ENCODE results near the gene RPL36A. TPM values are rescaled to one million over a fixed set of nuclear protein-coding genes. Genes with fewer than 3 reads are reported as not detected.
A peak's percentile ranks its signal among the peaks of the same experiment; 100 is the strongest.

RPL36A gene
- total RNA-seq (808 TPM), polyA plus RNA-seq (1,560 TPM)

GRCh38 chrX:101390664-101391525 is at the start of gene RPL36A:
RPL36A (plus strand) TSS chrX:101391011; CDS start chrX:101391044, 33 bp downstream.
- H3K4me3 ChIP-seq (ENCODE audit: low read depth, low read length) = peak within 1 kb of the TSS; percentile 46
- H3K36me3 ChIP-seq (ENCODE audit: insufficient read depth) = peaks cover 3% of the 10 kb centered on the region
- WGBS = under 1% methylated on average over 47 of the region's 47 CpGs
- H3K27ac ChIP-seq (ENCODE audit: low read depth) = peak within 1 kb of the TSS; percentile 74
- DNase-seq (ENCODE audit: extremely low spot score) = peak; percentile 69
- H3K4me1 ChIP-seq (ENCODE audit: insufficient read depth) = no peaks in the 10 kb centered on the region

GRCh38 chrX:101347859-101348451 is 42.9 kb upstream of the RPL36A start:
- Histone ChIP-seq H3K4me1 (ENCODE audit: insufficient read depth) (no peaks in the 10 kb centered on the region), H3K27ac (ENCODE audit: low read depth) (peak overlapping the region; percentile 18), H3K36me3 (ENCODE audit: insufficient read depth) (no peaks in the 10 kb centered on the region), H3K4me3 (ENCODE audit: low read depth, low read length) (peak overlapping the region; percentile 64)
- no peak for DNase-seq (ENCODE audit: extremely low spot score)
- WGBS = under 1% methylated on average over 14 of the region's 14 CpGs

GRCh38 chrX:101348452-101349192 is 42.2 kb upstream of the RPL36A start, which contains the start of gene TIMM8A:
TIMM8A (minus strand) TSS chrX:101348742; CDS start chrX:101348664, 78 bp downstream.
- peak within 1 kb of the TSS; percentile 64 for H3K4me3 ChIP-seq (ENCODE audit: low read depth, low read length)
- peak; percentile 26 for DNase-seq (ENCODE audit: extremely low spot score)
- WGBS = under 1% methylated on average over 55 of the region's 55 CpGs

GRCh38 chrX:101349193-101349562 is 41.6 kb upstream of the RPL36A start:
- Histone ChIP-seq H3K27ac (ENCODE audit: low read depth) (no peak overlapping the region), H3K36me3 (ENCODE audit: insufficient read depth) (no peaks in the 10 kb centered on the region), H3K4me1 (ENCODE audit: insufficient read depth) (no peaks in the 10 kb centered on the region), H3K4me3 (ENCODE audit: low read depth, low read length) (peak overlapping the region; percentile 64)
- WGBS = 27% methylated on average over 4 of the region's 4 CpGs
- no peak for DNase-seq (ENCODE audit: extremely low spot score)

More at GRCh38 chrX:101348452-101349192, 42.2 kb upstream of the RPL36A start, which contains the start of gene TIMM8A:
- peak within 1 kb of the TSS; percentile 90 for H3K27ac ChIP-seq (ENCODE audit: low read depth)
- H3K4me1 ChIP-seq (ENCODE audit: insufficient read depth) = no peaks in the 10 kb centered on the region
- no peaks in the 10 kb centered on the region for H3K36me3 ChIP-seq (ENCODE audit: insufficient read depth)

- H3K4me3 ChIP-seq (ENCODE audit: low read depth, low read length) = no peak overlapping the region
- 47% methylated on average over 5 of the region's 5 CpGs for WGBS
- H3K36me3 ChIP-seq (ENCODE audit: insufficient read depth) = no peaks in the 10 kb centered on the region
- H3K4me1 ChIP-seq (ENCODE audit: insufficient read depth) = no peaks in the 10 kb centered on the region
- DNase-seq (ENCODE audit: extremely low spot score) = no peak
- no peak overlapping the region for H3K27ac ChIP-seq (ENCODE audit: low read depth)
These were observed 33.5 kb upstream of the RPL36A start for GRCh38 chrX:101357166-101357795.

GRCh38 chrX:101359966-101360365 is 30.8 kb upstream of the RPL36A start:
- 50% methylated on average over 1 of the region's 1 CpG for WGBS
- Histone ChIP-seq H3K4me3 (ENCODE audit: low read depth, low read length) (no peak overlapping the region), H3K36me3 (ENCODE audit: insufficient read depth) (no peaks in the 10 kb centered on the region), H3K4me1 (ENCODE audit: insufficient read depth) (no peaks in the 10 kb centered on the region), H3K27ac (ENCODE audit: low read depth) (no peak overlapping the region)
- no peak for DNase-seq (ENCODE audit: extremely low spot score)

GRCh38 chrX:101360390-101360789 is 30.4 kb upstream of the RPL36A start:
- WGBS = 75% methylated on average over 7 of the region's 7 CpGs
- Histone ChIP-seq H3K36me3 (ENCODE audit: insufficient read depth) (no peaks in the 10 kb centered on the region), H3K27ac (ENCODE audit: low read depth) (no peak overlapping the region), H3K4me1 (ENCODE audit: insufficient read depth) (no peaks in the 10 kb centered on the region), H3K4me3 (ENCODE audit: low read depth, low read length) (no peak overlapping the region)
- no peak for DNase-seq (ENCODE audit: extremely low spot score)

- Histone ChIP-seq H3K36me3 (ENCODE audit: insufficient read depth) (no peaks in the 10 kb centered on the region), H3K4me1 (ENCODE audit: insufficient read depth) (no peaks in the 10 kb centered on the region), H3K4me3 (ENCODE audit: low read depth, low read length) (no peak overlapping the region), H3K27ac (ENCODE audit: low read depth) (no peak overlapping the region)
- DNase-seq (ENCODE audit: extremely low spot score) = no peak
- 68% methylated on average over 3 of the region's 3 CpGs for WGBS
These were observed 28.7 kb upstream of the RPL36A start for GRCh38 chrX:101362116-101362515.

- Histone ChIP-seq H3K36me3 (ENCODE audit: insufficient read depth) (no peaks in the 10 kb centered on the region), H3K27ac (ENCODE audit: low read depth) (no peak overlapping the region), H3K4me1 (ENCODE audit: insufficient read depth) (no peaks in the 10 kb centered on the region), H3K4me3 (ENCODE audit: low read depth, low read length) (no peak overlapping the region)
- DNase-seq (ENCODE audit: extremely low spot score) = no peak
These were observed 28.1 kb upstream of the RPL36A start for GRCh38 chrX:101362757-101363156.

- H3K4me1 ChIP-seq (ENCODE audit: insufficient read depth) = no peaks in the 10 kb centered on the region
- DNase-seq (ENCODE audit: extremely low spot score) = no peak
- 93% methylated on average over 1 of the region's 1 CpG for WGBS
- H3K36me3 ChIP-seq (ENCODE audit: insufficient read depth) = no peaks in the 10 kb centered on the region
- no peak overlapping the region for H3K27ac ChIP-seq (ENCODE audit: low read depth)
- H3K4me3 ChIP-seq (ENCODE audit: low read depth, low read length) = no peak overlapping the region
These were observed 25.5 kb upstream of the RPL36A start for GRCh38 chrX:101365301-101365795.

- H3K27ac ChIP-seq (ENCODE audit: low read depth) = no peak overlapping the region
- no peaks in the 10 kb centered on the region for H3K36me3 ChIP-seq (ENCODE audit: insufficient read depth)
- no peaks in the 10 kb centered on the region for H3K4me1 ChIP-seq (ENCODE audit: insufficient read depth)
- no peak for DNase-seq (ENCODE audit: extremely low spot score)
- no peak overlapping the region for H3K4me3 ChIP-seq (ENCODE audit: low read depth, low read length)
These were observed 22.0 kb upstream of the RPL36A start for GRCh38 chrX:101368800-101369199.

GRCh38 chrX:101369687-101370086 is 21.1 kb upstream of the RPL36A start:
- no peak overlapping the region for H3K27ac ChIP-seq (ENCODE audit: low read depth)
- H3K4me1 ChIP-seq (ENCODE audit: insufficient read depth) = no peaks in the 10 kb centered on the region
- H3K4me3 ChIP-seq (ENCODE audit: low read depth, low read length) = no peak overlapping the region
- 77% methylated on average over 6 of the region's 6 CpGs for WGBS
- DNase-seq (ENCODE audit: extremely low spot score) = no peak
- no peaks in the 10 kb centered on the region for H3K36me3 ChIP-seq (ENCODE audit: insufficient read depth)

GRCh38 chrX:101370888-101371504 is 19.8 kb upstream of the RPL36A start:
- no peaks in the 10 kb centered on the region for H3K4me1 ChIP-seq (ENCODE audit: insufficient read depth)
- DNase-seq (ENCODE audit: extremely low spot score) = no peak
- no peak overlapping the region for H3K27ac ChIP-seq (ENCODE audit: low read depth)
- 27% methylated on average over 3 of the region's 3 CpGs for WGBS
- no peak overlapping the region for H3K4me3 ChIP-seq (ENCODE audit: low read depth, low read length)
- no peaks in the 10 kb centered on the region for H3K36me3 ChIP-seq (ENCODE audit: insufficient read depth)

Measured in urinary bladder (tissue), 4 donors.